T-helper 2 cell treated with Interferon-gamma antibody and Interleukin-4, amounts not matched to agents 5 μg/mL and 100 μg/mL, for 36 hours (primary cell): Measurements from ENCODE around the gene GRSF1.

Source experiments
- DNase-seq: peaks from one replicate; pipeline ENCODE4 v3.0.0; 2021; ENCODE audit warnings: low spot score
- H3K27ac Mint-ChIP-seq: one replicate; pipeline ENCODE4 v1.8.0; 2021; ENCODE audit warnings: mild to moderate bottlenecking, mixed read lengths
- H3K27me3 Mint-ChIP-seq: one replicate; pipeline ENCODE4 v1.8.0; 2021; ENCODE audit warnings: low read depth, mixed read lengths
- H3K36me3 Mint-ChIP-seq: one replicate; pipeline ENCODE4 v1.8.0; 2021; ENCODE audit warnings: low read depth, mixed read lengths
- H3K4me1 Mint-ChIP-seq: one replicate; pipeline ENCODE4 v1.8.0; 2021; ENCODE audit warnings: low read depth, mixed read lengths
- H3K4me3 Mint-ChIP-seq: one replicate; pipeline ENCODE4 v1.8.0; 2022; ENCODE audit warnings: mild to moderate bottlenecking, moderate library complexity, mixed read lengths
- H3K9me3 Mint-ChIP-seq: one replicate; pipeline ENCODE4 v1.8.0; 2021; ENCODE audit warnings: mixed read lengths

The GRSF1 gene

GRCh38 chr4:70839589-70840093, at the start of gene GRSF1:
GRSF1 (minus strand) TSS chr4:70839890; CDS start chr4:70839827, 63 bp downstream.
- H3K27me3 Mint-ChIP-seq: no peaks in the 10 kb centered on the region
- peak within 1 kb of the TSS; percentile 98 for H3K27ac Mint-ChIP-seq
- H3K4me3 Mint-ChIP-seq: peak within 1 kb of the TSS; percentile 98
- H3K36me3 Mint-ChIP-seq: peaks cover 15% of the 10 kb centered on the region
- peaks cover 24% of the 10 kb centered on the region for H3K4me1 Mint-ChIP-seq
- peak; percentile 93 for DNase-seq
- no peaks in the 10 kb centered on the region for H3K9me3 Mint-ChIP-seq

- DNase-seq: no peak
- Mint-ChIP-seq H3K27me3 (peaks cover 2% of the 10 kb centered on the region), H3K4me1 (no peaks in the 10 kb centered on the region), H3K9me3 (no peaks in the 10 kb centered on the region), H3K27ac (no peak overlapping the region), H3K36me3 (no peaks in the 10 kb centered on the region), H3K4me3 (no peak overlapping the region)
These were observed 45.5 kb upstream of the GRSF1 start for GRCh38 chr4:70885174-70885573.

GRCh38 chr4:70880739-70881138, 41.0 kb upstream of the GRSF1 start:
- Mint-ChIP-seq H3K27ac (no peak overlapping the region), H3K9me3 (no peaks in the 10 kb centered on the region), H3K4me1 (no peaks in the 10 kb centered on the region), H3K36me3 (no peaks in the 10 kb centered on the region), H3K4me3 (no peak overlapping the region), H3K27me3 (peaks cover 2% of the 10 kb centered on the region)
- DNase-seq: no peak

GRCh38 chr4:70877556-70877955, 37.9 kb upstream of the GRSF1 start:
- no peaks in the 10 kb centered on the region for H3K4me1 Mint-ChIP-seq
- H3K4me3 Mint-ChIP-seq: no peak overlapping the region
- no peaks in the 10 kb centered on the region for H3K27me3 Mint-ChIP-seq
- H3K9me3 Mint-ChIP-seq: no peaks in the 10 kb centered on the region
- DNase-seq: no peak
- no peaks in the 10 kb centered on the region for H3K36me3 Mint-ChIP-seq
- H3K27ac Mint-ChIP-seq: no peak overlapping the region

- no peak overlapping the region for H3K4me3 Mint-ChIP-seq
- no peaks in the 10 kb centered on the region for H3K4me1 Mint-ChIP-seq
- H3K27ac Mint-ChIP-seq: no peak overlapping the region
- no peaks in the 10 kb centered on the region for H3K27me3 Mint-ChIP-seq
- H3K9me3 Mint-ChIP-seq: no peaks in the 10 kb centered on the region
- no peak for DNase-seq
- no peaks in the 10 kb centered on the region for H3K36me3 Mint-ChIP-seq
These were observed 34.8 kb upstream of the GRSF1 start for GRCh38 chr4:70874268-70875156.

GRCh38 chr4:70873216-70873615, 33.5 kb upstream of the GRSF1 start:
- no peak overlapping the region for H3K4me3 Mint-ChIP-seq
- H3K36me3 Mint-ChIP-seq: no peaks in the 10 kb centered on the region
- no peaks in the 10 kb centered on the region for H3K4me1 Mint-ChIP-seq
- DNase-seq: no peak
- H3K27ac Mint-ChIP-seq: no peak overlapping the region
- H3K9me3 Mint-ChIP-seq: no peaks in the 10 kb centered on the region
- H3K27me3 Mint-ChIP-seq: no peaks in the 10 kb centered on the region

GRCh38 chr4:70868778-70869177, 29.1 kb upstream of the GRSF1 start:
- Mint-ChIP-seq H3K4me3 (no peak overlapping the region), H3K9me3 (no peaks in the 10 kb centered on the region), H3K27me3 (no peaks in the 10 kb centered on the region), H3K36me3 (no peaks in the 10 kb centered on the region), H3K27ac (no peak overlapping the region), H3K4me1 (no peaks in the 10 kb centered on the region)
- no peak for DNase-seq

- no peaks in the 10 kb centered on the region for H3K36me3 Mint-ChIP-seq
- no peak overlapping the region for H3K4me3 Mint-ChIP-seq
- H3K27me3 Mint-ChIP-seq: no peaks in the 10 kb centered on the region
- peak; percentile 29 for DNase-seq
- no peak overlapping the region for H3K27ac Mint-ChIP-seq
- H3K4me1 Mint-ChIP-seq: peaks cover 5% of the 10 kb centered on the region
- H3K9me3 Mint-ChIP-seq: no peaks in the 10 kb centered on the region
These were observed 23.6 kb upstream of the GRSF1 start for GRCh38 chr4:70863099-70863790.

GRCh38 chr4:70859066-70859465, 19.4 kb upstream of the GRSF1 start:
- Mint-ChIP-seq H3K27ac (no peak overlapping the region), H3K27me3 (no peaks in the 10 kb centered on the region), H3K4me3 (no peak overlapping the region), H3K4me1 (peaks cover 5% of the 10 kb centered on the region), H3K36me3 (no peaks in the 10 kb centered on the region), H3K9me3 (no peaks in the 10 kb centered on the region)
- DNase-seq: no peak

GRCh38 chr4:70858454-70858853, 18.8 kb upstream of the GRSF1 start:
- no peaks in the 10 kb centered on the region for H3K36me3 Mint-ChIP-seq
- no peaks in the 10 kb centered on the region for H3K9me3 Mint-ChIP-seq
- DNase-seq: no peak
- peaks cover 5% of the 10 kb centered on the region for H3K4me1 Mint-ChIP-seq
- no peaks in the 10 kb centered on the region for H3K27me3 Mint-ChIP-seq
- no peak overlapping the region for H3K4me3 Mint-ChIP-seq
- no peak overlapping the region for H3K27ac Mint-ChIP-seq

GRCh38 chr4:70855464-70855863, 15.8 kb upstream of the GRSF1 start:
- no peak overlapping the region for H3K4me3 Mint-ChIP-seq
- no peak for DNase-seq
- no peaks in the 10 kb centered on the region for H3K9me3 Mint-ChIP-seq
- H3K4me1 Mint-ChIP-seq: no peaks in the 10 kb centered on the region
- H3K27ac Mint-ChIP-seq: no peak overlapping the region
- no peaks in the 10 kb centered on the region for H3K27me3 Mint-ChIP-seq
- H3K36me3 Mint-ChIP-seq: no peaks in the 10 kb centered on the region

GRCh38 chr4:70849291-70849690, 9.6 kb upstream of the GRSF1 start:
- Mint-ChIP-seq H3K4me3 (no peak overlapping the region), H3K9me3 (no peaks in the 10 kb centered on the region), H3K36me3 (no peaks in the 10 kb centered on the region), H3K27me3 (no peaks in the 10 kb centered on the region), H3K27ac (no peak overlapping the region), H3K4me1 (no peaks in the 10 kb centered on the region)
- DNase-seq: no peak

- Mint-ChIP-seq H3K36me3 (no peaks in the 10 kb centered on the region), H3K4me3 (no peak overlapping the region), H3K27me3 (no peaks in the 10 kb centered on the region), H3K27ac (no peak overlapping the region), H3K9me3 (no peaks in the 10 kb centered on the region), H3K4me1 (peaks cover 10% of the 10 kb centered on the region)
- DNase-seq: no peak
These were observed 4.5 kb upstream of the GRSF1 start for GRCh38 chr4:70844180-70844579.

- no peak for DNase-seq
- Mint-ChIP-seq H3K4me3 (no peak overlapping the region), H3K36me3 (peaks cover 2% of the 10 kb centered on the region), H3K4me1 (peaks cover 13% of the 10 kb centered on the region), H3K9me3 (no peaks in the 10 kb centered on the region), H3K27me3 (no peaks in the 10 kb centered on the region), H3K27ac (no peak overlapping the region)
These were observed 3.2 kb upstream of the GRSF1 start for GRCh38 chr4:70842761-70843435.
